HG02678 (cell line): ENCODE measurements around the gene ILKAP.
"Not testable (repeated sequence)": the region's sequence is repeated elsewhere in the genome, so short reads cannot be mapped to it uniquely, and the experiment has no call there.

Experiments
- ATAC-seq: cut with Tn5 transposase; IDR thresholded peaks from one replicate; pipeline ENCODE4 v1.9.1; 2021; ENCODE audit warnings: mild to moderate bottlenecking, moderate library complexity; ENCODE audit not compliant: unreplicated experiment

The ILKAP gene

DNA sequence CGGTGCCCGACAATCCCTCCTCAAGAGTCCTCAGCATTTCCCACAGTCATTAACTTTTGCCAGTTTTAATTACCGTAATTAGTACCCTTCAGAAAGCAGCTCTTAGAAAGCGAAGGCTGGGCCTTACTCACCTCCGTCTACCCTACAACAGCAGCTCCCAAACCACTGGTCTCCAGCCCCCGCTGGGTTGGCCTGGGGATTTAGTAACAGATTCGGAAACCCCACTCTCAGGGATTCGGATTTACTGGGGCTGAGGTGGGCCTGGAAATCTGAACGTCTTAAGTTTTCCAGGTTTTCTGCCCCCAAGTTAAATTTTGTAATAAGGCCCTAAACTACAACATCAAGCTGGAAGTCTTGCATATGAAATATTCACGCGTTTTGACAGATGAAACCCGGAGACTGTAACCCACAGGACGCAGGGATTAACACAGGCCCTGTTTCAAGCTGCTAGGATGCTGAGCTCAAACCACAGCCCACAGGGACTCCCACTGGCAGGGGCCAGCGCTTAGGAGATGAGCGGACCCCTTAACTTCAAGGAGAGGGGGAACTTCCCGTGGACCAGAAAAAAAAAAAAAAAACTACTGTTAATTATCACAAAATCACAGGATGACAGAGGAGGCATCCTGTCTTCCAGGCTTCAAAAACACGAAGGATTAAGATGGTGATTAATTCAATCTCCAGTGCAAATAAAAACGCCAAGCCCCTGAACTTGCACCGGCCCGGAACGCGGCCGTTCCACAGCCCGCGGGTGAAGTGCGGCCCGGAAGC, 985 bp downstream of the ILKAP start:
- ATAC-seq: no peak

GRCh38 chr2:238190445-238190844, 13.1 kb downstream of the ILKAP start:
- ATAC-seq: no peak

- no peak for ATAC-seq
Measured at GRCh38 chr2:238187618-238188548, 15.6 kb downstream of the ILKAP start.

DNA sequence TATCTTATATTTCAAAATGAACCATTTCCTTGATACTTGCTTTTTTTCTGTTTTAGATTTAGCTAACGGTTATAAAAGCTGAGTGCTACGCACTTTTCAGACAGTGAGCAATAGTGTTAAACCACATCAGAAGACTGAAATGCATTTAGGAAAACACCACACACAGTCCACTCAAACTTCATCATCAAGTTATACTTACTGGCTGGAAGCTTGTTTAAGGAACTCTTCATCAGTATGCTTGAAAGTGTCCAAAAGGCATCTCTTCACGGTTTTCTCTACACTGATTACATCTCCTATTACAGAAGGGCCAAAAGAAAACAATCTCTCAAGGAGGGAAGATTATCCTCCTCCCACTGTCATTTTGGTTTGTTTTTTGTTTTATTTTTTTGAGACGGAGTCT, 19.7 kb downstream of the ILKAP start:
- no peak for ATAC-seq

- no peak for ATAC-seq
Measured at GRCh38 chr2:238182362-238182761, 21.1 kb downstream of the ILKAP start.

GRCh38 chr2:238180554-238180953, 22.9 kb downstream of the ILKAP start:
- no peak for ATAC-seq

DNA sequence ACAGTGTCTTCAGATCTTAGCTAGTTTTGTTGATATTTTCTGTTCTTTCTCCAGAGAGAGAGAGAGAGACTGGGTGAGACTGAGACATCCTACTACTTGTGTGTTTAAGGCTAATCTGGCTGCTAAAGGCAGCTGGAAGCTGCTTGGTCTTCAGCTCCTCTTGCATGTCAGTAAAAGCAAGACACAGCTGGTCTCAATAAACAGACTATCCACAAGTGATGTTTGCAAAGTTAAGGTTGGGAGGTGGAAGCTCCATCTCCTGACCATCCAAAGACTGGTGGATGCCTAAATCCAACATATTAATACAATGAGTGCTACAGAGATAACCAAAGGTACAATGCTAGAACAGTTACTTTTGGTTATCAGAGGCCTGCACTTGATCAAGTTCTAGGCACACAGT, 26.9 kb downstream of the ILKAP start:
- no peak for ATAC-seq

DNA sequence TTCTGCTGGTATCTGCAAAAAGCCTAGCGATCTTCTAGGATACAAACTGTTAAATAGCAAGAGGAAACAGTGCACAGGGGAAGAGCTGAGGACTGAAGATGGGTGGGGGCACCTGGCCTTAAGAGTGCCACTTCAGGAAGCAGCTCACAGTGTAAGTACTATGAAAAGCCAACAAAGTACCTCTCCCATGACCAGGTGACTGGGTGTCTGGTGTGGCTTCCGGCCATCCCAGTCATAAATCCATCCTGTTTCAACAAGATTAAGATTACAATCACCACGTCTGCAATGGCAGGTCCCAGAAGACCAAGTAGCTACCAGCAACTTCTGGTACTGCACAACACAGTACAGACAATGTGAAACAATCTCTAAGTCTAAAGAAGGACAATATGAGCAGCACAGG, 28.8 kb downstream of the ILKAP start:
- ATAC-seq: no peak

GRCh38 chr2:238174291-238174690, 29.2 kb downstream of the ILKAP start:
- ATAC-seq: no peak

DNA sequence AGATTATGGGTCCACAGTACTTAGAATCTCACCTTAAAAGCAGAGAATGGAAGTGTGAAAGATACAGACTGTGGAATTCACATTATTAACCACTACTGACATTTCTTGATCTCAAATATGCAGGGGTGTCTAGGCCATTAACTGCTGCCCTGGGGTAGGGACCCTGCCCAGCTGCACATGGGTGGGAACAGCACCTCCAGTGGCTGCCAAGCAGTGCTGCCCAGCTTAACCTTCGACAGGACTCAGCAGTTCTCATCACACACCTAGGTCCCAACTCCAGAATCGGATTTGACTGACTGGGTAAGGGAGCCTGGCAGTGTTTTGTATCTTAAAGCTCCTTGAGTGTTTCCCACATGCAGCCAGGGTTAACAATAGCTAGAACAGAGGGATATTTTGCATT, 29.8 kb downstream of the ILKAP start:
- ATAC-seq: no peak

GRCh38 chr2:238172439-238172838, 31.1 kb downstream of the ILKAP start:
- ATAC-seq: no peak

DNA sequence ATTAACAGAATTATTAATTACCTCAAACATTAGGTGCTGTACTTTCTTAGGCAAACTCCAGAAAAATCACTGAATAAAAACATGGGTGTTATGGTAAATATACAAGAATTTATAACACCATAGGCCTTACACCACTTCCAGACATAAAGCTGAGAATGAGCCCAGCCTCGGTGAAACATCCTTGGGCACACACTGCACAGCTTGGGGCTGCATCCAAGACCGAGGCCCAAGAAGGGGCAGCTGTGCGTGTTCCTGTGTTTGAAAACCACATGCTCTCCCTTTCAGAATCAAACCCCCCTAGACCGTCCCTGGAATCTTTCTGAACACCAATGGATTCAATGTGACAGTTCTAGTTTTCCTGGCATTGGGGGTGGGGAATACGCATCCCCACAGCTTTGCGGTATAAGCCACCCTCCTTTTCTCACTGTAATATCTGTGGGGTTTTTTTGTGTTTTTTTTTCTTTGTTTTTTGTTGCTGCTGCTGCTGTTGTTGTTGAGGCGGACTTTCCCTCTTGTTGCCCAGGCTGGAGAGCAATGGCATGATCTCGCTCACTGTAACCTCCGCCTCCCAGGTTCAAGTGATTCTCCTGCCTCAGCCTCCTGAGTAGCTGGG, 31.8 kb downstream of the ILKAP start:
- ATAC-seq: no peak

- not testable (repeated sequence) for ATAC-seq
Measured at GRCh38 chr2:238171072-238171431, 32.4 kb downstream of the ILKAP start.

GRCh38 chr2:238170386-238171071, 33.0 kb downstream of the ILKAP start:
- ATAC-seq: no peak

- ATAC-seq: no peak
Measured at GRCh38 chr2:238169708-238170251, 33.7 kb downstream of the ILKAP start.

- no peak for ATAC-seq
Measured at GRCh38 chr2:238169048-238169707, 34.3 kb downstream of the ILKAP start.

DNA sequence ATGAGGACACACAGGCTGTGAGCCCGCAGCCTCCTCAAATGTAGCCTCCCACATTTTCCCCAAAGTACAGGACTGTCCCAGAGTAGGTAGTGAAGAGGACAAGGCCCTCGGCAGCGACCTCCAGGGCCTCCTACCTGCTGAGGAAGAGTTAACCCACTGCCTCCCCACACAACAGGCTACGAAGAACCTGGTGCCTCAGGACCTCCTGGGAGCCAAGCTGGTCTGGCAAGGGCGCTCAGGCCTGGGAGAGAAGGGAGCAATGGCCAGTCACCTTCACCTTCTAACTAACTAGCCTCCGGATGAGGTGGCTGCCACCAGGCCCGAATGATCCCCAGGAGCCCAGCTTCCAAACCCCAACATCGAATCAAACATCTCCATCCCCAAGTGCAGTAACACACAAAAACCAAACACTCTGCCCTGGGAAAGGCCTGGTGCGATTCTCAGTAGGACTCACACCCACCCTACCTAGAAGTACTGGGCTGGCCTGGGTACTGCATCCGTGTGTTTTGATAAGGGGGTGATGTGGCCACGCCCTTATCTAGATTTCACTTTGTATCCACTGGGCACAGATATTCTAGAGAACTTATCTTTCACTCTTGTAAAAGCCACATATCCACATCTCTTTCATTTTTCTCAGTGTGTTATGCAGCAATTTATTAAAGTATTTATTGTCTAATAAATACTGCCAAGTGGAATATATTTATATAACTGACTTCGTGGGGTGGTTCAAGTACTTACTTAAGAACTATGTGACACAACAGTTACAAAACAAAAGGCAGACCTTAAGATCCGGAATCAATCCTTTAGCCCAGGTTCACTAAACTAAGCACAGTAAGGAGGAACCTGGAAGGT, 35.1 kb downstream of the ILKAP start:
- no peak for ATAC-seq

DNA sequence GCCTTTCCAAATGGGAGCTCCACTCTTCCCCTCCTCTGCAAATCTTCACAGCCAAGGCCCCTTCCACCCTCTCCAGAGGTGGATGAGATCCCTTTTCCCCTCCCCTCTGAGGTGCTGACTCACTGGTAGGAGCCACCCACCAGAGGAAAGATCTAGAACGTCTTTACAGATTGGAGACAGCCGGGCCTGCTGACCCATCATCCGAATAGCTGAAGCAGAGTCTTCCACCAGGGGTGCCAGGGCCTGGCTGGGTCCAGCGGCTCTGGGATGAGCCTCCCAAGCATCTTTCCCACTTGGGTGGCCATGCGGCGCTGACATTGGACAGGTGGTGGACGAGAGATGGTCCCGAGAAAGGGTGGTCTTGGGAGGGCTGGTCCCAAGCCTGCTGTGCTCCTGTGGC, 35.7 kb downstream of the ILKAP start:
- ATAC-seq: no peak

DNA sequence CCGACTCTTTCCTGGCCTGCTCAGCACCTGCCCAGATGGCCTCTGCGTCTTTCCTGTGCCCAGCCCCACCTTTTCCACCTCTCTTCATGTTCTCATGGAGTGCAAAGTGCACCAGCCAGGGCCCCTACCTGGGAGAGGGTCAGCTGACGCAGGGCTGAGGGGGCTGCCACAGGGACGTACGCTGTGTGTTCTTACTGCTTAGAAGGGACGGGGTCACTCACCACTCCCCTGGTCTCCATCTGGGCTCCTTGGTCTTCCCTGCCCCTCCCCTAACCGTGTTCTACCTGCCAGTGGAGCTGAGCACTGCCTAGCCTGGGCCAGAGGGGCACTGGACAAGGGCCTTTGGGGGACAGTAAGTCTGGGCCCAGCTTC, 36.2 kb downstream of the ILKAP start:
- no peak for ATAC-seq
